NCI-H748 treated with DMSO at 0.1 percent for 48 hours (cell line): ENCODE data around the gene FGF10.

ENCODE experiments used
- DNase-seq: peaks from one replicate; lab custom pipeline; 2025; lab: John Stamatoyannopoulos, UW

The FGF10 gene

GRCh38 chr5:44389090-44389822 lies at the start of gene FGF10:
Gene FGF10, minus strand, starts transcription at chr5:44389420. Its CDS starts 738 bp downstream, at chr5:44388682.
- peak; percentile 82 for DNase-seq

GRCh38 chr5:44426944-44427343 lies 37.7 kb upstream of the FGF10 start:
- no peak for DNase-seq

- DNase-seq = no peak
These were observed 23.1 kb upstream of the FGF10 start for GRCh38 chr5:44412286-44412685.

GRCh38 chr5:44402084-44402483 lies 12.9 kb upstream of the FGF10 start:
- no peak for DNase-seq

- no peak for DNase-seq
These were observed 12.4 kb upstream of the FGF10 start for GRCh38 chr5:44401611-44402010.

GRCh38 chr5:44398382-44398781 lies 9.2 kb upstream of the FGF10 start:
- DNase-seq = no peak

GRCh38 chr5:44396312-44396711 lies 7.1 kb upstream of the FGF10 start:
- DNase-seq = no peak

GRCh38 chr5:44390351-44390750 lies 1.1 kb upstream of the FGF10 start:
- no peak for DNase-seq

GRCh38 chr5:44389823-44390143 lies 563 bp upstream of the FGF10 start:
- no peak for DNase-seq

GRCh38 chr5:44388321-44389089 lies 715 bp downstream of the FGF10 start:
- peak; percentile 84 for DNase-seq

GRCh38 chr5:44387921-44388320 lies 1.3 kb downstream of the FGF10 start:
- DNase-seq = no peak

GRCh38 chr5:44387406-44387805 lies 1.8 kb downstream of the FGF10 start:
- DNase-seq = peak; percentile 70

GRCh38 chr5:44385291-44385900 lies 3.8 kb downstream of the FGF10 start:
- peak; percentile 40 for DNase-seq

- no peak for DNase-seq
These were observed 4.4 kb downstream of the FGF10 start for GRCh38 chr5:44384816-44385215.

- no peak for DNase-seq
These were observed 6.3 kb downstream of the FGF10 start for GRCh38 chr5:44382894-44383293.

- no peak for DNase-seq
These were observed 12.2 kb downstream of the FGF10 start for GRCh38 chr5:44377057-44377456.

- no peak for DNase-seq
These were observed 17.2 kb downstream of the FGF10 start for GRCh38 chr5:44372028-44372427.

- no peak for DNase-seq
These were observed 22.0 kb downstream of the FGF10 start for GRCh38 chr5:44367203-44367602.

GRCh38 chr5:44365345-44365744 lies 23.9 kb downstream of the FGF10 start:
- no peak for DNase-seq

- DNase-seq = no peak
These were observed 25.1 kb downstream of the FGF10 start for GRCh38 chr5:44364097-44364496.

GRCh38 chr5:44361342-44362001 lies 27.7 kb downstream of the FGF10 start:
- DNase-seq = no peak

GRCh38 chr5:44360919-44361318 lies 28.3 kb downstream of the FGF10 start:
- DNase-seq = no peak

GRCh38 chr5:44358421-44358820 lies 30.8 kb downstream of the FGF10 start:
- no peak for DNase-seq
